Measurements from ENCODE around the gene USP22.

GRCh38 chr17:21042458-21043295, at the start of gene USP22:
- TF ChIP-seq CTCF (optimal IDR thresholded peaks at IDR 0.05 in 1 of 3, IDR thresholded peaks at IDR 0.05 in 1 of 3, conservative IDR thresholded peaks at IDR 0.05 in 1 of 3; ENCODE audit: extremely low read depth in 1 of 3, insufficient read depth in 2 of 3, low read length in 3 of 3) (no peak), EZH2 (IDR thresholded peaks at IDR 0.05; ENCODE audit: low read length) (no peak)

Data from keratinocyte (primary cell).